ENCODE measurements around the gene NPRL2.

The NPRL2 gene

GRCh38 chr3:50347187-50347813 lies 3.3 kb downstream of the NPRL2 start:
- peak; percentile 49 for DNase-seq

- DNase-seq: peak; percentile 28
Measured at GRCh38 chr3:50345586-50346234, 4.9 kb downstream of the NPRL2 start, which contains the start of gene ZMYND10. ZMYND10 (minus strand) TSS chr3:50345732; CDS start chr3:50345579, 153 bp downstream.

GRCh38 chr3:50345008-50345407 lies 5.6 kb downstream of the NPRL2 start:
- no peak for DNase-seq

- DNase-seq: no peak
Measured at GRCh38 chr3:50342813-50343633, 7.6 kb downstream of the NPRL2 start.

- DNase-seq: no peak
Measured at GRCh38 chr3:50341996-50342650, 8.5 kb downstream of the NPRL2 start.

- DNase-seq: no peak
Measured at GRCh38 chr3:50341537-50341936, 9.0 kb downstream of the NPRL2 start.

- DNase-seq: no peak
Measured at GRCh38 chr3:50340448-50341329, 9.9 kb downstream of the NPRL2 start, which contains the start of gene RASSF1. RASSF1 (minus strand) TSS chr3:50340836; CDS start chr3:50340805, 31 bp downstream.

GRCh38 chr3:50340147-50340447 lies 10.5 kb downstream of the NPRL2 start:
- DNase-seq: no peak

GRCh38 chr3:50339485-50340146 lies 11.0 kb downstream of the NPRL2 start:
- DNase-seq: no peak

- DNase-seq: no peak
Measured at GRCh38 chr3:50338965-50339364, 11.6 kb downstream of the NPRL2 start.

- DNase-seq: peak; percentile 93
Measured at GRCh38 chr3:50337175-50337861, 13.3 kb downstream of the NPRL2 start.

GRCh38 chr3:50336452-50337174 lies 14.0 kb downstream of the NPRL2 start:
- DNase-seq: no peak

- no peak for DNase-seq
Measured at GRCh38 chr3:50334339-50335075, 16.1 kb downstream of the NPRL2 start.

GRCh38 chr3:50333744-50334328 lies 16.7 kb downstream of the NPRL2 start:
- DNase-seq: no peak

GRCh38 chr3:50331364-50331907 lies 19.1 kb downstream of the NPRL2 start:
- no peak for DNase-seq

GRCh38 chr3:50330330-50330729 lies 20.2 kb downstream of the NPRL2 start:
- no peak for DNase-seq

- DNase-seq: peak; percentile 93
Measured at GRCh38 chr3:50327943-50328691, 22.5 kb downstream of the NPRL2 start, which contains the start of gene TUSC2. TUSC2 (minus strand) TSS chr3:50328223; CDS start chr3:50328099, 124 bp downstream.

GRCh38 chr3:50327129-50327528 lies 23.4 kb downstream of the NPRL2 start:
- no peak for DNase-seq

Data from NCI-H1105 (cell line).